GM23338 (cell line): ENCODE data around the gene WNT5B. TPM values are rescaled to one million over a fixed set of nuclear protein-coding genes. Genes with fewer than 3 reads are reported as not detected.

Source experiments
- ATAC-seq: fragments of 200-7000 bp; cut with Tn5 transposase; 3 replicates; pipeline ENCODE4 v1.9.1; 2020
- DNase-seq: peaks from one replicate; pipeline ENCODE4 v3.0.0-alpha.2; 2015; ENCODE audit warnings: low spot score
- H2AFZ ChIP-seq: fragments of 200-600 bp; sonication (generic); 2 replicates; pipeline ENCODE4 v1.8.0; 2016; ENCODE audit warnings: antibody characterized with exemption, mild to moderate bottlenecking, moderate library complexity
- H3F3A ChIP-seq: fragments of 200-600 bp; sonication (generic); replicated peaks from 2 replicates; pipeline ENCODE4 v1.8.0; 2017; ENCODE audit warnings: antibody characterized with exemption, mixed run types, low read depth
- H3K27ac ChIP-seq: fragments of 200-600 bp; sonication (generic); 2 replicates; pipeline ENCODE4 v1.6.1; 2016; ENCODE audit warnings: low read depth
- H3K27me3 ChIP-seq: fragments of 200-600 bp; sonication (generic); 2 replicates; pipeline ENCODE4 v1.8.0; 2016; ENCODE audit warnings: mild to moderate bottlenecking, mixed run types, moderate library complexity; ENCODE audit not compliant: insufficient read depth
- H3K36me3 ChIP-seq: fragments of 200-600 bp; sonication (generic); 2 replicates; pipeline ENCODE4 v1.8.0; 2016; ENCODE audit warnings: mild to moderate bottlenecking; ENCODE audit not compliant: insufficient read depth
- H3K4me1 ChIP-seq: fragments of 200-600 bp; sonication (generic); 2 replicates; pipeline ENCODE4 v1.8.0; 2016; ENCODE audit warnings: mild to moderate bottlenecking, moderate library complexity; ENCODE audit not compliant: insufficient read depth
- H3K4me2 ChIP-seq: fragments of 200-600 bp; sonication (generic); 2 replicates; pipeline ENCODE4 v1.7.1; 2017; ENCODE audit warnings: mixed run types
- H3K4me3 ChIP-seq: fragments of 200-600 bp; sonication (generic); 2 replicates; pipeline ENCODE4 v1.6.1; 2016; ENCODE audit warnings: mixed run types
- H3K79me2 ChIP-seq: fragments of 200-600 bp; sonication (generic); replicated peaks from 2 replicates; pipeline ENCODE4 v1.8.0; 2017; ENCODE audit warnings: mild to moderate bottlenecking; ENCODE audit not compliant: insufficient read depth
- H3K9me2 ChIP-seq: fragments of 200-600 bp; sonication (generic); 2 replicates; pipeline ENCODE4 v1.8.0; 2017; ENCODE audit not compliant: insufficient read depth
- H4K20me1 ChIP-seq: fragments of 200-600 bp; sonication (generic); replicated peaks from 2 replicates; pipeline ENCODE4 v1.8.0; 2017; ENCODE audit warnings: mild to moderate bottlenecking; ENCODE audit not compliant: insufficient read depth
- H3K27ac Mint-ChIP-seq: 2 replicates; pipeline ENCODE4 v1.8.0; 2020; ENCODE audit warnings: inconsistent platforms, mild to moderate bottlenecking, moderate library complexity, mixed read lengths
- H3K27me3 Mint-ChIP-seq: 3 replicates; pipeline ENCODE4 v1.8.0; 2022; ENCODE audit warnings: low read depth, mild to moderate bottlenecking, moderate library complexity, mixed read lengths, inconsistent platforms; ENCODE audit not compliant: insufficient read depth, poor library complexity
- H3K36me3 Mint-ChIP-seq: 3 replicates; pipeline ENCODE4 v1.8.0; 2021; ENCODE audit warnings: low read depth, mild to moderate bottlenecking, inconsistent platforms, moderate library complexity, mixed read lengths
- H3K4me1 Mint-ChIP-seq: 3 replicates; pipeline ENCODE4 v1.8.0; 2020; ENCODE audit warnings: mild to moderate bottlenecking, inconsistent platforms, mixed read lengths
- H3K4me3 Mint-ChIP-seq: 3 replicates; pipeline ENCODE4 v1.8.0; 2021; ENCODE audit warnings: moderate library complexity, mild to moderate bottlenecking, inconsistent platforms, mixed read lengths
- H3K9me3 Mint-ChIP-seq: 3 replicates; pipeline ENCODE4 v1.8.0; 2020; ENCODE audit warnings: moderate library complexity, mild to moderate bottlenecking, inconsistent platforms, mixed read lengths
- CREB1 ChIP-seq: fragments of 250-450 bp; sonication (Bioruptor Pico); IDR thresholded peaks from 2 replicates; pipeline ENCODE4 v1.5.0; 2020; ENCODE audit warnings: low read depth, mild to moderate bottlenecking, moderate library complexity
- EZH2 ChIP-seq: fragments of 200-600 bp; sonication (generic); IDR thresholded peaks from one replicate; pipeline ENCODE4 v1.8.0; 2017; ENCODE audit warnings: antibody characterized with exemption, mild to moderate bottlenecking, low read depth; ENCODE audit not compliant: unreplicated experiment
- JUNB ChIP-seq: IDR thresholded peaks from one replicate; pipeline ENCODE4 v1.6.1; 2016; ENCODE audit warnings: antibody characterized with exemption; ENCODE audit not compliant: unreplicated experiment
- NANOG ChIP-seq: IDR thresholded peaks from 2 replicates; pipeline ENCODE4 v1.6.1; 2016; ENCODE audit warnings: antibody characterized with exemption, borderline replicate concordance
- POLR2AphosphoS5 ChIP-seq: IDR thresholded peaks from 2 replicates; pipeline ENCODE4 v1.6.1; 2016; ENCODE audit warnings: antibody characterized with exemption, low read depth
- polyA plus RNA-seq: library from polyadenylated mRNA; unstranded; fragments of >200 nt; fragmentation: Nextera tagmentation; extraction: Ambion mirVana; gene quantifications from 2 replicates; pipeline ENCODE4 v1.2.1, GENCODE V29; 2016
- total RNA-seq: library from RNA; depleted of rRNA; stranded (reverse); fragments of >200 nt; shearing (Covaris generic); gene quantifications from 2 replicates; pipeline ENCODE4 v1.2.3, GENCODE V29; 2014
- TF ChIP-seq, protein P1 (sequence below), 2 experiments: fragments of 200-600 bp in 1 of 2; sonication (generic) in 1 of 2; conservative IDR thresholded peaks; 2 replicates each; pipeline versions ENCODE4 v1.5.1 to v1.6.1; 2016 to 2017; ENCODE audit warnings: antibody characterized with exemption in 2 of 2, low read depth in 2 of 2, mild to moderate bottlenecking in 2 of 2, moderate library complexity in 1 of 2
- TF ChIP-seq, protein P2 (sequence below): IDR thresholded peaks from 2 replicates; pipeline ENCODE4 v1.6.1; 2016; ENCODE audit warnings: antibody characterized with exemption

Gene WNT5B
- total and polyA plus RNA-seq, 2 experiments from 2014 or later: 1.4 to 2.7 TPM

DNA sequence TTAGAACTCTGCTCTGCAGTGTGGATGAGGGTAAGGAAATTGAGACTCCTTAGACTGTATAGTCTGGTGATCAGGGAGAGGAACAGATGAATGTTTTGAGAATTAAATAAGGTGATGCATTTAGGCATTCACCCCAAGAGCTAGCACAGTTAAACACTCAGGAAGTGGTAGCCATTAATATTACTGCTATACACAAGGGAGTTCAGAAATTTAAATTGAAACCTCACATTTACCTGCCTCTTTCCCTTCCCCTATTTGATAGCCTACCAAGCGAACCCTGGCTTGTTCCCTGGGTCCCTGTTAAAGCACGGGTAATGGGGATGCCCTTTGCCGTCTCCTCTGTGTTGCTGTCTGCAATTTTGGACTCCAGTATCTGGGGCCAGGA is 18.2 kb downstream of the WNT5B start (continued):
- TF ChIP-seq, protein P1, sequence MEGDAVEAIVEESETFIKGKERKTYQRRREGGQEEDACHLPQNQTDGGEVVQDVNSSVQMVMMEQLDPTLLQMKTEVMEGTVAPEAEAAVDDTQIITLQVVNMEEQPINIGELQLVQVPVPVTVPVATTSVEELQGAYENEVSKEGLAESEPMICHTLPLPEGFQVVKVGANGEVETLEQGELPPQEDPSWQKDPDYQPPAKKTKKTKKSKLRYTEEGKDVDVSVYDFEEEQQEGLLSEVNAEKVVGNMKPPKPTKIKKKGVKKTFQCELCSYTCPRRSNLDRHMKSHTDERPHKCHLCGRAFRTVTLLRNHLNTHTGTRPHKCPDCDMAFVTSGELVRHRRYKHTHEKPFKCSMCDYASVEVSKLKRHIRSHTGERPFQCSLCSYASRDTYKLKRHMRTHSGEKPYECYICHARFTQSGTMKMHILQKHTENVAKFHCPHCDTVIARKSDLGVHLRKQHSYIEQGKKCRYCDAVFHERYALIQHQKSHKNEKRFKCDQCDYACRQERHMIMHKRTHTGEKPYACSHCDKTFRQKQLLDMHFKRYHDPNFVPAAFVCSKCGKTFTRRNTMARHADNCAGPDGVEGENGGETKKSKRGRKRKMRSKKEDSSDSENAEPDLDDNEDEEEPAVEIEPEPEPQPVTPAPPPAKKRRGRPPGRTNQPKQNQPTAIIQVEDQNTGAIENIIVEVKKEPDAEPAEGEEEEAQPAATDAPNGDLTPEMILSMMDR (conservative IDR thresholded peaks at IDR 0.05; ENCODE audit: low read depth in 2 of 2): no peak
- TF ChIP-seq EZH2: no peak

DNA sequence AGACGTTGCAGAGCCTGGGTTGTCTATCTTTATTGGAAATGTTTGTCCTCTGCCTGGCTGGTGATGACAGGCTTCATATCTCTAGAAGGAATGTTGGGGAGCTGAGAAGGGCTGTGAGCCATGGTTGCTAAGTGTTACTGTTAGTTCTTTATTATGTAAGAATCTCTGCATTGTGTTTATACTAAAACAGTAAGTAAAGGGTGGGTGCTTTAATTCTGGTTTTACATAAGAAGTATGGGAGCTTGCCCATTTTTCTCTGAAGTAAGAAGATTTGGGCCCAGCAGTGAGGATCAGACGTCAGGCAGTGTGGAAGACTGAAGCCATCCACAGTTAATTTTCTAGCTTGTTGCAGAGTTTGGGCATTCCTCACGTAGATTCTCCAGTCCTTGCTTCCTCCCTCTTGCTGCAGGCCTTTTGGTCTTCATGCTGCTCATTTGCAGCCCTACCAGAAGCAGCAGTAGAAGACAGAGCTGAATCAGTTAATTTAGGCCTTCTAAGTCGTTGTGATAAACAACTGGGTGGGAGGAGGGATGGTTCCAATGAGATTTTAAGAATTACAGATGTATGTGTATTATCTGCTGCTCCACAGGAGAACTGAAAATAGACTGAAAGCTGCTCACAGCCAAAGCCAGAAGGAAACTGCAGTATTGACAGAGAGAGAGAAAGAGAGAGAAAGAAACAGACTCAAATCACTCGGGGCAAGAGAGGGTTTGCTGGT is 21.4 kb downstream of the WNT5B start:
- Histone ChIP-seq H3K4me3 (no peak overlapping the region), H3K9me2 (no peaks in the 10 kb centered on the region), H4K20me1 (no peaks in the 10 kb centered on the region), H2AFZ (no peak overlapping the region), H3K27me3 (no peaks in the 10 kb centered on the region), H3K36me3 (no peaks in the 10 kb centered on the region), H3K4me1 (no peaks in the 10 kb centered on the region), H3F3A (peaks cover 3% of the 10 kb centered on the region; the same call in 1 of the 2 replicates), H3K27ac (no peak overlapping the region), H3K79me2 (no peaks in the 10 kb centered on the region), H3K4me2 (0 out of 2 replicates have a peak overlapping the region, but pooled peaks have one; percentile 40)
- ATAC-seq (no peak), DNase-seq (no peak)
- TF ChIP-seq NANOG (no peak), POLR2AphosphoS5 (no peak), CREB1 (CRISPR knock-in tag) (no peak)
- TF ChIP-seq, protein P2, sequence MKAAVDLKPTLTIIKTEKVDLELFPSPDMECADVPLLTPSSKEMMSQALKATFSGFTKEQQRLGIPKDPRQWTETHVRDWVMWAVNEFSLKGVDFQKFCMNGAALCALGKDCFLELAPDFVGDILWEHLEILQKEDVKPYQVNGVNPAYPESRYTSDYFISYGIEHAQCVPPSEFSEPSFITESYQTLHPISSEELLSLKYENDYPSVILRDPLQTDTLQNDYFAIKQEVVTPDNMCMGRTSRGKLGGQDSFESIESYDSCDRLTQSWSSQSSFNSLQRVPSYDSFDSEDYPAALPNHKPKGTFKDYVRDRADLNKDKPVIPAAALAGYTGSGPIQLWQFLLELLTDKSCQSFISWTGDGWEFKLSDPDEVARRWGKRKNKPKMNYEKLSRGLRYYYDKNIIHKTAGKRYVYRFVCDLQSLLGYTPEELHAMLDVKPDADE: no peak
- Mint-ChIP-seq H3K27ac (no peak overlapping the region), H3K4me3 (no peak overlapping the region), H3K36me3 (no peaks in the 10 kb centered on the region), H3K4me1 (peaks cover 11% of the 10 kb centered on the region), H3K9me3 (no peaks in the 10 kb centered on the region), H3K27me3 (peaks cover 10% of the 10 kb centered on the region)

DNA sequence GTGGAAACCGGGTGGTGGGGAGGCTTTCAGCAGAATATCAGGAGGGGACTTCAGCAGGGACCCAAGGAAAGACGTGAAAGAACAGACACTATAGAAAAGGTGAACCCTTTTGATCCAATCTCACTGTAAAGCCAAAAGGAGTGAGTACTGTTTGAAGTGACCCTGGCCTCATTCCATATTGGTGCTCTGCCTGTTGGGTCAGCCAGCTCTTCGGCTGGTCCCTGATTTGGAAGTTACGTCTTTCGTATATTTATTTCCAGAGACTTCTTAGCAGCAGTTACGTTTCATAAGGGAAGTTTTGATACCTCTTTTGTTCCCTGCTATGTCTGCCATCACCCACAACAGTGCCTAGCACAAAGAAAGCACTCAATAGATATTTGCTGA is 21.9 kb downstream of the WNT5B start:
- Mint-ChIP-seq H3K9me3 (no peaks in the 10 kb centered on the region), H3K4me3 (no peak overlapping the region), H3K27ac (no peak overlapping the region), H3K4me1 (peaks cover 11% of the 10 kb centered on the region), H3K36me3 (no peaks in the 10 kb centered on the region), H3K27me3 (peaks cover 12% of the 10 kb centered on the region)
- Histone ChIP-seq H4K20me1 (no peaks in the 10 kb centered on the region), H3K4me2 (0 out of 2 replicates have a peak overlapping the region, but pooled peaks have one; percentile 40), H3K79me2 (no peaks in the 10 kb centered on the region), H3F3A (peaks cover 3% of the 10 kb centered on the region; the same call in 1 of the 2 replicates), H3K27me3 (no peaks in the 10 kb centered on the region), H3K4me1 (no peaks in the 10 kb centered on the region), H3K27ac (no peak overlapping the region), H2AFZ (no peak overlapping the region), H3K36me3 (no peaks in the 10 kb centered on the region), H3K4me3 (no peak overlapping the region), H3K9me2 (no peaks in the 10 kb centered on the region)
- ATAC-seq (no peak), DNase-seq (no peak)
- TF ChIP-seq, protein P1 (conservative IDR thresholded peaks at IDR 0.05; ENCODE audit: low read depth in 2 of 2): no peak
- no peak for TF ChIP-seq POLR2AphosphoS5
- TF ChIP-seq, protein P2: no peak
- no peak for TF ChIP-seq JUNB
